GM21576 (cell line): Measurements from ENCODE around the gene MFAP2.
"Not testable (repeated sequence)": the region's sequence is repeated elsewhere in the genome, so short reads cannot be mapped to it uniquely, and the experiment has no call there.

Experiments used
- ATAC-seq: cut with Tn5 transposase; IDR thresholded peaks from one replicate; pipeline ENCODE4 v1.9.1; 2021; ENCODE audit warnings: mild to moderate bottlenecking, moderate library complexity; ENCODE audit not compliant: unreplicated experiment

Gene MFAP2

GRCh38 chr1:16965486-16966067 lies 14.8 kb downstream of the MFAP2 start:
- ATAC-seq, result no peak

- ATAC-seq, result not testable (repeated sequence)
These were observed 16.3 kb downstream of the MFAP2 start for GRCh38 chr1:16964169-16964568.

GRCh38 chr1:16961297-16962133 lies 18.9 kb downstream of the MFAP2 start:
- ATAC-seq, result no peak

- no peak for ATAC-seq
These were observed 19.7 kb downstream of the MFAP2 start for GRCh38 chr1:16960560-16961296.

GRCh38 chr1:16958475-16958874 lies 21.9 kb downstream of the MFAP2 start:
- no peak for ATAC-seq

GRCh38 chr1:16957731-16958130 lies 22.7 kb downstream of the MFAP2 start:
- ATAC-seq, result no peak

GRCh38 chr1:16956775-16957174 lies 23.6 kb downstream of the MFAP2 start:
- ATAC-seq, result no peak

GRCh38 chr1:16955186-16955585 lies 25.2 kb downstream of the MFAP2 start:
- no peak for ATAC-seq

GRCh38 chr1:16954579-16954978 lies 25.8 kb downstream of the MFAP2 start:
- no peak for ATAC-seq

GRCh38 chr1:16952376-16952775 lies 28.0 kb downstream of the MFAP2 start:
- ATAC-seq, result not testable (repeated sequence)

- ATAC-seq, result not testable (repeated sequence)
These were observed 31.4 kb downstream of the MFAP2 start for GRCh38 chr1:16949026-16949425.

- not testable (repeated sequence) for ATAC-seq
These were observed 32.0 kb downstream of the MFAP2 start for GRCh38 chr1:16948282-16948891.

GRCh38 chr1:16946646-16947045 lies 33.8 kb downstream of the MFAP2 start:
- ATAC-seq, result no peak

- not testable (repeated sequence) for ATAC-seq
These were observed 34.2 kb downstream of the MFAP2 start for GRCh38 chr1:16946185-16946584.

- ATAC-seq, result not testable (repeated sequence)
These were observed 34.9 kb downstream of the MFAP2 start for GRCh38 chr1:16945512-16945911.

- ATAC-seq, result no peak
These were observed 36.4 kb downstream of the MFAP2 start for GRCh38 chr1:16944038-16944437.

- not testable (repeated sequence) for ATAC-seq
These were observed 40.8 kb downstream of the MFAP2 start for GRCh38 chr1:16939386-16940180.

- ATAC-seq, result no peak
These were observed 41.8 kb downstream of the MFAP2 start for GRCh38 chr1:16938351-16939321.

GRCh38 chr1:16936580-16936979 lies 43.8 kb downstream of the MFAP2 start:
- ATAC-seq, result not testable (repeated sequence)
